Pericardium fibroblast (primary cell): ENCODE results near the gene CLDN25. TPM values are rescaled to one million over a fixed set of nuclear protein-coding genes. Genes with fewer than 3 reads are reported as not detected.

Experiments
- total RNA-seq: library from RNA; depleted of rRNA; stranded (reverse); fragments of >200 nt; gene quantifications from 2 replicates; pipeline ENCODE4 v1.2.3, GENCODE V29; 2015

CLDN25 gene
- not detected in 2 replicates for total RNA-seq

GRCh38 chr11:113779496-113779895 is at the start of gene CLDN25:
TSS of gene CLDN25 (plus strand) at chr11:113779796. CDS start at chr11:113779796, 0 bp downstream.

GRCh38 chr11:113773416-113774173 is 6.0 kb upstream of the CLDN25 start, which contains the start of gene ZW10:
TSS of gene ZW10 (minus strand) at chr11:113773692. CDS start at chr11:113773666, 26 bp downstream.

Other genes starting within 250 kb of the CLDN25 start
- not detected in 2 replicates for gene TMPRSS5, start 73.5 kb upstream of the CLDN25 start, total RNA-seq
- gene ZW10, start 6.1 kb upstream of the CLDN25 start, total RNA-seq: 9.4 and 10.0 TPM in 2 replicates
- gene USP28, start 95.8 kb downstream of the CLDN25 start, total RNA-seq: 20.5 and 21.2 TPM in 2 replicates
- not detected in 2 replicates for gene HTR3B, start 125.0 kb downstream of the CLDN25 start, total RNA-seq
- not detected in 2 replicates for gene HTR3A, start 195.3 kb downstream of the CLDN25 start, total RNA-seq